Mesothelial cell of epicardium (in vitro differentiated cells): ENCODE measurements around the gene SAMD1. TPM values are rescaled to one million over a fixed set of nuclear protein-coding genes. Genes with fewer than 3 reads are reported as not detected.

Source experiments
- DNase-seq, 2 experiments: peaks; one replicate each; pipeline ENCODE4 v3.0.0; 2021; ENCODE audit warnings: low spot score in 2 of 2; ENCODE audit not compliant: unreplicated experiment in 2 of 2
- H3K27ac Mint-ChIP-seq: 2 replicates; pipeline ENCODE4 v1.8.0; 2021; ENCODE audit warnings: mixed read lengths
- H3K27me3 Mint-ChIP-seq: 2 replicates; pipeline ENCODE4 v1.8.0; 2021; ENCODE audit warnings: low read depth, mixed read lengths
- H3K36me3 Mint-ChIP-seq: 2 replicates; pipeline ENCODE4 v1.8.0; 2021; ENCODE audit warnings: mixed read lengths
- H3K4me1 Mint-ChIP-seq: 2 replicates; pipeline ENCODE4 v1.8.0; 2021; ENCODE audit warnings: mixed read lengths
- H3K4me3 Mint-ChIP-seq: 2 replicates; pipeline ENCODE4 v1.8.0; 2021; ENCODE audit warnings: mild to moderate bottlenecking, moderate library complexity, mixed read lengths
- H3K9me3 Mint-ChIP-seq: 2 replicates; pipeline ENCODE4 v1.8.0; 2021; ENCODE audit warnings: mixed read lengths
- CTCF ChIP-seq: fragments of 200-600 bp; sonication (generic); IDR thresholded peaks from one replicate; pipeline ENCODE4 v1.5.0; 2021; ENCODE audit warnings: antibody characterized with exemption; ENCODE audit not compliant: unreplicated experiment
- total RNA-seq: library from RNA; stranded (reverse); gene quantifications from 3 replicates; pipeline ENCODE4 v1.2.1, GENCODE V29; 2021

The SAMD1 gene
- total RNA-seq, 1 donor from 2014 or later, result 74.0 TPM

- no peaks in the 10 kb centered on the region for H3K9me3 Mint-ChIP-seq
- TF ChIP-seq CTCF, result no peak
- peak overlapping the region; percentile 86 for H3K27ac Mint-ChIP-seq
- no peaks in the 10 kb centered on the region for H3K36me3 Mint-ChIP-seq
- DNase-seq, result no peak
- H3K4me1 Mint-ChIP-seq, result peaks cover 27% of the 10 kb centered on the region
- H3K27me3 Mint-ChIP-seq, result no peaks in the 10 kb centered on the region
- H3K4me3 Mint-ChIP-seq, result peak overlapping the region; percentile 90
Observed at GRCh38 chr19:14135355-14135754, 44.8 kb upstream of the SAMD1 start.

- no peak for DNase-seq
- H3K9me3 Mint-ChIP-seq, result no peaks in the 10 kb centered on the region
- no peaks in the 10 kb centered on the region for H3K36me3 Mint-ChIP-seq
- no peak for TF ChIP-seq CTCF
- no peaks in the 10 kb centered on the region for H3K4me1 Mint-ChIP-seq
- no peak overlapping the region for H3K4me3 Mint-ChIP-seq
- no peak overlapping the region for H3K27ac Mint-ChIP-seq
- H3K27me3 Mint-ChIP-seq, result no peaks in the 10 kb centered on the region
Observed at GRCh38 chr19:14127929-14128509, 37.5 kb upstream of the SAMD1 start.

- Mint-ChIP-seq H3K27me3 (no peaks in the 10 kb centered on the region), H3K27ac (no peak overlapping the region), H3K9me3 (no peaks in the 10 kb centered on the region), H3K4me1 (no peaks in the 10 kb centered on the region), H3K4me3 (no peak overlapping the region), H3K36me3 (no peaks in the 10 kb centered on the region)
- DNase-seq, result no peak
- TF ChIP-seq CTCF, result no peak
Observed at GRCh38 chr19:14127176-14127575, 36.6 kb upstream of the SAMD1 start.

DNA sequence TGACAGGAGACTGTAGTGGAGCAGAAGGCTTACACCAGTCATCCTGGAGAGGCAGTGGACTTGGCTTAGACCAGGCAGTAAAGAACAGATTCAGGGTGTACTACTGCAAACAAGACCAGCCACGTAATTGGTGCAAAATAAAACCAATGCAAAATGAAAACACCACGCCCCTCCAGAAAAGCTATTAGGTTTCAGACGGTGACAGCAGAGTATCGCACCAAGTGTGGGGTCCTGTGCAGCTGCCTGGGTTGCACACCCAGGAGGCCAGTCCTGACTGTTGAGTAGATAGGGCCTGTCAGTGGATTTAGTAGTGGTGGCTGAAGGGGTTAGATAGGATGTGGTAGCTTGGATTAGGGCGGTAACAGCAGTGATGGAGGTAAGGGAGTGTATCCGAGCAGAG is 32.4 kb upstream of the SAMD1 start:
- no peak for DNase-seq
- H3K9me3 Mint-ChIP-seq, result no peaks in the 10 kb centered on the region
- no peaks in the 10 kb centered on the region for H3K27me3 Mint-ChIP-seq
- no peaks in the 10 kb centered on the region for H3K36me3 Mint-ChIP-seq
- H3K4me1 Mint-ChIP-seq, result peaks cover 9% of the 10 kb centered on the region
- no peak for TF ChIP-seq CTCF
- no peak overlapping the region for H3K4me3 Mint-ChIP-seq
- H3K27ac Mint-ChIP-seq, result no peak overlapping the region

- no peak for TF ChIP-seq CTCF
- no peaks in the 10 kb centered on the region for H3K27me3 Mint-ChIP-seq
- DNase-seq, result no peak
- H3K27ac Mint-ChIP-seq, result no peak overlapping the region
- no peaks in the 10 kb centered on the region for H3K36me3 Mint-ChIP-seq
- H3K4me1 Mint-ChIP-seq, result peaks cover 22% of the 10 kb centered on the region
- H3K4me3 Mint-ChIP-seq, result no peak overlapping the region
- no peaks in the 10 kb centered on the region for H3K9me3 Mint-ChIP-seq
Observed at GRCh38 chr19:14120497-14120780, 29.9 kb upstream of the SAMD1 start.
